Measurements from ENCODE around the gene COX6B2. TPM values are rescaled to one million over a fixed set of nuclear protein-coding genes. Genes with fewer than 3 reads are reported as not detected.

The COX6B2 gene
- total and polyA plus RNA-seq, 2 of the 8 experiments (the other 6 are each of a cell fraction or from before 2014, with no cell fraction given): 4.9 to 6.4 TPM

- no peaks in the 10 kb centered on the region for H3K27me3 ChIP-seq (replicated peaks in 1 of 4; ENCODE audit: control insufficient read depth in 3 of 4, extremely low read depth in 1 of 4, insufficient read depth in 3 of 4, low read length in 3 of 4)
- H3K79me2 ChIP-seq (ENCODE audit: control insufficient read depth in 1 of 2, insufficient read depth in 2 of 2, low read length in 2 of 2): no peaks in the 10 kb centered on the region
- H3K9me3 ChIP-seq (ENCODE audit: insufficient read depth in 2 of 2, low read depth in 1 of 2, low read length in 1 of 2): no peaks in the 10 kb centered on the region
- no peak for DNase-seq (ENCODE audit: low read depth in 1 of 2, low spot score in 2 of 2)
- H3K4ac ChIP-seq (replicated peaks; ENCODE audit: insufficient read length, low read depth, low read length): no peak overlapping the region
- H3K4me3 ChIP-seq (ENCODE audit: extremely low read depth in 1 of 4, insufficient read depth in 2 of 4, low read depth in 3 of 4, low read length in 4 of 4): no peak overlapping the region
- no peak overlapping the region for H3K56ac ChIP-seq (replicated peaks; ENCODE audit: insufficient read length, low read depth, low read length)
- no peak overlapping the region for H3K23ac ChIP-seq (ENCODE audit: insufficient read length)
- no peak overlapping the region for H2BK15ac ChIP-seq (ENCODE audit: low read length)
- peaks cover 14 to 39% (median 32%) of the 10 kb centered on the region in 4 experiments for H3K36me3 ChIP-seq (ENCODE audit: control insufficient read depth in 2 of 4, insufficient read depth in 4 of 4, low read length in 3 of 4)
- 0 out of 7 replicates have a peak, but pooled peaks cover 0 to 3% (median 0%) of the 10 kb centered on the region in 4 experiments for H3K4me1 ChIP-seq (replicated peaks in 1 of 4; ENCODE audit: control insufficient read depth in 3 of 4, insufficient read depth in 4 of 4, low read length in 3 of 4)
- H4K5ac ChIP-seq (ENCODE audit: insufficient read length, low read depth, low read length): no peak overlapping the region
- H3K27ac ChIP-seq (ENCODE audit: low read depth, low read length): no peak overlapping the region
- no peak overlapping the region for H3K9ac ChIP-seq (replicated peaks in 1 of 4; ENCODE audit: extremely low read depth in 1 of 4, low read depth in 3 of 4, low read length in 3 of 4)
- no peak overlapping the region for H3K14ac ChIP-seq (ENCODE audit: insufficient read length)
- no peak overlapping the region for H4K91ac ChIP-seq (replicated peaks; ENCODE audit: insufficient read length, low read length)
- H4K8ac ChIP-seq (ENCODE audit: extremely low read depth, insufficient read depth, low read length): no peak overlapping the region
- ChIA-PET POLR2A (ENCODE audit: partially characterized antibody) (interaction anchor here (1.0 kb wide), 1 partner anchor 79 kb away, joined by 3 read pairs; no protein-coding TSS in a partner anchor), CTCF (ENCODE audit: partially characterized antibody) (no interaction called here)
- no peak overlapping the region for H2BK5ac ChIP-seq (ENCODE audit: low read depth, low read length)
- no peak overlapping the region for H2BK20ac ChIP-seq (ENCODE audit: low read length)
- H3K23me2 ChIP-seq (ENCODE audit: low read depth, low read length): no peaks in the 10 kb centered on the region
- no peak overlapping the region for H3K18ac ChIP-seq (ENCODE audit: extremely low read depth, low read length)
- H2AK5ac ChIP-seq (ENCODE audit: low read depth, low read length): no peak overlapping the region
- H3K79me1 ChIP-seq (ENCODE audit: low read depth, low read length): no peaks in the 10 kb centered on the region
- peaks cover 0 to 3% of the 10 kb centered on the region in 2 experiments for H4K20me1 ChIP-seq (replicated peaks in 1 of 2; ENCODE audit: control insufficient read depth in 1 of 2, insufficient read depth in 2 of 2, low read length in 2 of 2)
- H3K4me2 ChIP-seq (ENCODE audit: insufficient read depth in 1 of 2, low read depth in 2 of 2, low read length in 2 of 2): no peak overlapping the region
- 93% methylated on average over 5 of the region's 5 CpGs; no CpG with 5 or more reads in 1 of the 2 experiments for WGBS, 2 experiments (ENCODE audit: extremely low coverage in 1 of 2, insufficient coverage in 1 of 2, insufficient read length in 1 of 2, insufficient replicate concordance in 2 of 2, low coverage in 1 of 2, low lambda C conversion rate in 2 of 2, missing lambda C conversion rate in 1 of 2)
- H2BK120ac ChIP-seq (replicated peaks; ENCODE audit: low read depth, low read length): no peak overlapping the region
- H2BK12ac ChIP-seq (ENCODE audit: low read depth, low read length): no peak overlapping the region
- no peak overlapping the region for H2AFZ ChIP-seq (ENCODE audit: low read length)
- no peak for FAIRE-seq
- no peak for TF ChIP-seq EGR1 (IDR thresholded peaks at IDR 0.05; ENCODE audit: borderline replicate concordance, low read depth, low read length)
- no peak for TF ChIP-seq YY1 (IDR thresholded peaks at IDR 0.05; ENCODE audit: low read depth, low read length)
- TF ChIP-seq CBX8 (IDR thresholded peaks at IDR 0.05; ENCODE audit: borderline replicate concordance, low read depth, low read length): no peak
- TF ChIP-seq JUND (IDR thresholded peaks at IDR 0.05; ENCODE audit: low read length): no peak
- no peak for TF ChIP-seq TAF7 (optimal IDR thresholded peaks at IDR 0.05; ENCODE audit: borderline replicate concordance, low read depth, low read length)
- TF ChIP-seq PHF8 (conservative IDR thresholded peaks at IDR 0.05; ENCODE audit: low read depth, low read length): no peak
- no peak for TF ChIP-seq RNF2 (IDR thresholded peaks at IDR 0.05; ENCODE audit: borderline replicate concordance, low read depth, low read length, missing control alignments, poor library complexity, severe bottlenecking)
- TF ChIP-seq MAX (IDR thresholded peaks at IDR 0.05): no peak
- no peak for TF ChIP-seq CTBP2 (IDR thresholded peaks at IDR 0.05; ENCODE audit: borderline replicate concordance, insufficient read depth, insufficient read length, low read length)
- TF ChIP-seq SP4 (IDR thresholded peaks at IDR 0.05; ENCODE audit: low read length): no peak
These were observed 45.1 kb downstream of the COX6B2 start for GRCh38 chr19:55309448-55309847.

Data from H1 (cell line).